Type B pancreatic cell (in vitro differentiated cells): ENCODE measurements around the gene AJM1. TPM values are rescaled to one million over a fixed set of nuclear protein-coding genes. Genes with fewer than 3 reads are reported as not detected.

Source experiments
- DNase-seq: peaks from one replicate; pipeline ENCODE4 v3.0.0; 2021; ENCODE audit warnings: mixed read lengths; ENCODE audit not compliant: unreplicated experiment; ENCODE audit errors: extremely low spot score
- H3K27ac Mint-ChIP-seq: 2 replicates; pipeline ENCODE4 v1.8.0; 2021; ENCODE audit warnings: mild to moderate bottlenecking, mixed read lengths
- H3K27me3 Mint-ChIP-seq: 2 replicates; pipeline ENCODE4 v1.8.0; 2021; ENCODE audit warnings: mixed read lengths
- H3K36me3 Mint-ChIP-seq: 2 replicates; pipeline ENCODE4 v1.8.0; 2021; ENCODE audit warnings: mixed read lengths
- H3K4me1 Mint-ChIP-seq: one replicate; pipeline ENCODE4 v1.8.0; 2021; ENCODE audit warnings: mixed read lengths; ENCODE audit not compliant: unreplicated experiment
- H3K4me3 Mint-ChIP-seq: 2 replicates; pipeline ENCODE4 v1.8.0; 2021; ENCODE audit warnings: mild to moderate bottlenecking, mixed read lengths
- H3K9me3 Mint-ChIP-seq: 2 replicates; pipeline ENCODE4 v1.8.0; 2021; ENCODE audit warnings: mixed read lengths
- total RNA-seq: library from RNA; stranded (reverse); gene quantifications from 2 replicates; pipeline ENCODE4 v1.2.1, GENCODE V29; 2021; ENCODE audit warnings: low replicate concordance
- TF ChIP-seq, protein P1 (sequence below): fragments of 200-600 bp; sonication (generic); conservative IDR thresholded peaks from 2 replicates; pipeline ENCODE4 v1.5.0; 2021; ENCODE audit warnings: antibody characterized with exemption, mild to moderate bottlenecking

Gene AJM1
- total RNA-seq, 1 donor from 2014 or later, result 3.6 TPM

GRCh38 chr9:136803551-136804508 lies 38.4 kb upstream of the AJM1 start:
- no peaks in the 10 kb centered on the region for H3K36me3 Mint-ChIP-seq
- TF ChIP-seq, protein P1, sequence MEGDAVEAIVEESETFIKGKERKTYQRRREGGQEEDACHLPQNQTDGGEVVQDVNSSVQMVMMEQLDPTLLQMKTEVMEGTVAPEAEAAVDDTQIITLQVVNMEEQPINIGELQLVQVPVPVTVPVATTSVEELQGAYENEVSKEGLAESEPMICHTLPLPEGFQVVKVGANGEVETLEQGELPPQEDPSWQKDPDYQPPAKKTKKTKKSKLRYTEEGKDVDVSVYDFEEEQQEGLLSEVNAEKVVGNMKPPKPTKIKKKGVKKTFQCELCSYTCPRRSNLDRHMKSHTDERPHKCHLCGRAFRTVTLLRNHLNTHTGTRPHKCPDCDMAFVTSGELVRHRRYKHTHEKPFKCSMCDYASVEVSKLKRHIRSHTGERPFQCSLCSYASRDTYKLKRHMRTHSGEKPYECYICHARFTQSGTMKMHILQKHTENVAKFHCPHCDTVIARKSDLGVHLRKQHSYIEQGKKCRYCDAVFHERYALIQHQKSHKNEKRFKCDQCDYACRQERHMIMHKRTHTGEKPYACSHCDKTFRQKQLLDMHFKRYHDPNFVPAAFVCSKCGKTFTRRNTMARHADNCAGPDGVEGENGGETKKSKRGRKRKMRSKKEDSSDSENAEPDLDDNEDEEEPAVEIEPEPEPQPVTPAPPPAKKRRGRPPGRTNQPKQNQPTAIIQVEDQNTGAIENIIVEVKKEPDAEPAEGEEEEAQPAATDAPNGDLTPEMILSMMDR, result no peak
- peaks cover 8% of the 10 kb centered on the region for H3K27me3 Mint-ChIP-seq
- H3K4me1 Mint-ChIP-seq, result peaks cover 3% of the 10 kb centered on the region
- DNase-seq, result no peak
- no peaks in the 10 kb centered on the region for H3K9me3 Mint-ChIP-seq
- no peak overlapping the region for H3K27ac Mint-ChIP-seq
- H3K4me3 Mint-ChIP-seq, result peak overlapping the region; percentile 69

- no peak for DNase-seq
- peaks cover 1% of the 10 kb centered on the region for H3K36me3 Mint-ChIP-seq
Observed at GRCh38 chr9:136804509-136805206, 37.6 kb upstream of the AJM1 start.

DNA sequence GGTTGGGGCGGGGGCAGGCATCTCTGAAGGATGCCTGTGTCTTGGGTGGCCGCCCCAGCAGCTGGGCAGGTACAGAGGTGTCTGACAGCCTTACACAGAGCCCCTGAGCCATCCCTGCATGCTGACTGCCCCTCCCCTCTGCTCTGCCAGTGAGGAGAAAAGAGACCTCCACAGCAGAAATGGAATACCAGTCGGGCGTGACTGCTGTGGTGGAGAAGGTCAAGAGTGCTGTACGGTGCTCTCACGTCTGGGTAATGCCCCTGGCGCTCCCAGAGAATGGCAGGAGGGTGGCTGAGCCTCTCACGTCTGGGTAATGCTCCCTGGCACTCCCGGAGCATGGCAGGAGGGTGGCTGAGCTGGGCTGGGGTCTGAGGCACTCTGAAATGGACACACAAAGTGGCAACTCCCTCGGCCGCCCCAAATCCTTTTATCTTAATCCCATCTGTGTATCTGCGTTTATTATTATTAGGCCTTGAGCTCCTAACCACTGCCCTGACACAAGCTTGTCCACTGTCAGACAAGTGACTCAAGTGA lies 37.0 kb upstream of the AJM1 start:
- H3K9me3 Mint-ChIP-seq, result no peaks in the 10 kb centered on the region
- no peak overlapping the region for H3K27ac Mint-ChIP-seq
- H3K4me1 Mint-ChIP-seq, result peaks cover 11% of the 10 kb centered on the region
- peaks cover 8% of the 10 kb centered on the region for H3K27me3 Mint-ChIP-seq
- peak overlapping the region; percentile 56 for H3K4me3 Mint-ChIP-seq
- TF ChIP-seq, protein P1, result no peak
- no peak for DNase-seq
- peaks cover 7% of the 10 kb centered on the region for H3K36me3 Mint-ChIP-seq

More at GRCh38 chr9:136804509-136805206, 37.6 kb upstream of the AJM1 start:
- H3K9me3 Mint-ChIP-seq, result no peaks in the 10 kb centered on the region
- TF ChIP-seq, protein P1, result no peak
- H3K4me3 Mint-ChIP-seq, result peak overlapping the region; percentile 68
- peaks cover 5% of the 10 kb centered on the region for H3K4me1 Mint-ChIP-seq
- H3K27ac Mint-ChIP-seq, result no peak overlapping the region
- peaks cover 8% of the 10 kb centered on the region for H3K27me3 Mint-ChIP-seq

- peak overlapping the region; percentile 89 for H3K4me3 Mint-ChIP-seq
- no peak for DNase-seq
- H3K27ac Mint-ChIP-seq, result no peak overlapping the region
Observed at GRCh38 chr9:136806067-136806466, 36.2 kb upstream of the AJM1 start.

DNA sequence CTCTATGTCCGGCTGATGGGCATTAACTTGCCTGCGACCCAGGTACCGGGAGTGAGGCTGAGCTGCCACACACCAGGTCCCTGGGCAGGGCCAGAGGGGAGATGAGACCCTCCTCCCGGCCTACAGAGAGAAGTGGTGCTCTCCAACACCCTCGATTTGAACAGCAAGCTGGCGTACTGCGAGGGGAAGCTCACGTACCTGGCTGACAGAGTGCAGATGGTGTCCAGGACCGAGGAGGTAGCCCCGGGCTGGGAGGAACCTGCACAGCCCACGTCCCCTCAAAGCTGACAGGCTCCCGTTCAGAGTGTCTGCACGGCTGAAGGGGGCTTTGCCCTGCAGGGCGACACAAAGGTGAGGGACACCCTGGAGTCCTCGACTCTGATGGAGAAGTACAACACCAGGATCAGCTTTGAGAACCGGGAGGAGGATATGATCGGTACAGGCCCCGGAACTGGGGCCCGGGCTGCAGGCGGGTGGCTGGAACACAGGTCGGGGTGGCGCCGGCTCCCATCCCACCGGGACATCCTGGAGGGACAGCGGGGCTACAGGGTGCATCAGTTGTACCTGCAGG lies 35.6 kb upstream of the AJM1 start:
- Mint-ChIP-seq H3K4me1 (peaks cover 11% of the 10 kb centered on the region), H3K27ac (peak overlapping the region; percentile 76), H3K4me3 (peak overlapping the region; percentile 89), H3K27me3 (no peaks in the 10 kb centered on the region), H3K36me3 (peaks cover 11% of the 10 kb centered on the region), H3K9me3 (no peaks in the 10 kb centered on the region)
- DNase-seq, result no peak
- TF ChIP-seq, protein P1, result no peak

More at GRCh38 chr9:136806067-136806466, 36.2 kb upstream of the AJM1 start:
- peaks cover 10% of the 10 kb centered on the region for H3K4me1 Mint-ChIP-seq
- peaks cover 10% of the 10 kb centered on the region for H3K36me3 Mint-ChIP-seq
- TF ChIP-seq, protein P1, result no peak
- H3K27me3 Mint-ChIP-seq, result peaks cover 5% of the 10 kb centered on the region
- H3K9me3 Mint-ChIP-seq, result no peaks in the 10 kb centered on the region
